ENCODE measurements around the gene ZIC1. TPM values are rescaled to one million over a fixed set of nuclear protein-coding genes. Genes with fewer than 3 reads are reported as not detected.

ZIC1 gene
- total RNA-seq, 2 donors from 2014 or later, result not detected

- 8 to 17% methylated on average over 32 of the region's 32 CpGs for WGBS, 2 donors
- peaks cover 9 to 64% of the 10 kb centered on the region in 2 donors for H3K27me3 ChIP-seq
These were observed 3.2 kb downstream of the ZIC1 start for GRCh38 chr3:147412261-147412916.

GRCh38 chr3:147412917-147413685 lies 3.9 kb downstream of the ZIC1 start:
- H3K36me3 ChIP-seq (replicated peaks in 1 of 2; ENCODE audit: insufficient read depth in 1 of 2, low read depth in 2 of 2), result no peaks in the 10 kb centered on the region
- no peak overlapping the region for H3K4me3 ChIP-seq
- H3K9me3 ChIP-seq, result no peaks in the 10 kb centered on the region
- ATAC-seq (no peak), DNase-seq (no peak)
- TF ChIP-seq POLR2A (IDR thresholded peaks at IDR 0.05) (no peak), CTCF (IDR thresholded peaks at IDR 0.05) (no peak)
- 7 to 13% methylated on average over 37 of the region's 37 CpGs for WGBS, 2 donors
- intact Hi-C loops (cut with DNase I), result no loop called here
- H3K27me3 ChIP-seq, result peaks cover 9 to 56% of the 10 kb centered on the region in 2 donors
- H3K27ac ChIP-seq, result no peak overlapping the region
- H3K4me1 ChIP-seq, result peaks cover 31% of the 10 kb centered on the region

More at GRCh38 chr3:147412261-147412916, 3.2 kb downstream of the ZIC1 start:
- Histone ChIP-seq H3K4me1 (peaks cover 31% of the 10 kb centered on the region), H3K27ac (no peak overlapping the region), H3K9me3 (no peaks in the 10 kb centered on the region), H3K36me3 (replicated peaks in 1 of 2; ENCODE audit: insufficient read depth in 1 of 2, low read depth in 2 of 2) (no peaks in the 10 kb centered on the region), H3K4me3 (no peak overlapping the region)
- intact Hi-C loops (cut with DNase I), result no loop called here
- DNase-seq, result no peak
- no peak for TF ChIP-seq POLR2A (IDR thresholded peaks at IDR 0.05)
- no peak for TF ChIP-seq CTCF (IDR thresholded peaks at IDR 0.05)
- ATAC-seq, result no peak

- Histone ChIP-seq H3K4me3 (no peak overlapping the region), H3K9me3 (no peaks in the 10 kb centered on the region), H3K4me1 (peaks cover 35% of the 10 kb centered on the region), H3K36me3 (replicated peaks in 1 of 2; ENCODE audit: insufficient read depth in 1 of 2, low read depth in 2 of 2) (no peaks in the 10 kb centered on the region), H3K27ac (no peak overlapping the region), H3K27me3 (peaks cover 9 to 49% of the 10 kb centered on the region in 2 donors)
- ATAC-seq, result no peak
- TF ChIP-seq CTCF (IDR thresholded peaks at IDR 0.05), result no peak
- no peak for TF ChIP-seq POLR2A (IDR thresholded peaks at IDR 0.05)
- WGBS, 2 donors, result 9 to 13% methylated on average over 24 of the region's 24 CpGs
- intact Hi-C loops (cut with DNase I), result no loop called here
- no peak for DNase-seq
These were observed 4.7 kb downstream of the ZIC1 start for GRCh38 chr3:147413686-147414389.

- Histone ChIP-seq H3K9me3 (no peaks in the 10 kb centered on the region), H3K36me3 (replicated peaks in 1 of 2; ENCODE audit: insufficient read depth in 1 of 2, low read depth in 2 of 2) (no peaks in the 10 kb centered on the region), H3K4me1 (peaks cover 36% of the 10 kb centered on the region), H3K4me3 (no peak overlapping the region), H3K27me3 (peaks cover 9 to 45% of the 10 kb centered on the region in 2 donors), H3K27ac (no peak overlapping the region)
- WGBS, 2 donors, result 11 to 22% methylated on average over 18 of the region's 18 CpGs
- ATAC-seq, result no peak
- intact Hi-C loops (cut with DNase I), result no loop called here
- no peak for TF ChIP-seq CTCF (IDR thresholded peaks at IDR 0.05)
- no peak for TF ChIP-seq POLR2A (IDR thresholded peaks at IDR 0.05)
- no peak for DNase-seq
These were observed 5.4 kb downstream of the ZIC1 start for GRCh38 chr3:147414390-147415138.
